ENCODE measurements around the gene ZNF595.

ZNF595 gene

DNA sequence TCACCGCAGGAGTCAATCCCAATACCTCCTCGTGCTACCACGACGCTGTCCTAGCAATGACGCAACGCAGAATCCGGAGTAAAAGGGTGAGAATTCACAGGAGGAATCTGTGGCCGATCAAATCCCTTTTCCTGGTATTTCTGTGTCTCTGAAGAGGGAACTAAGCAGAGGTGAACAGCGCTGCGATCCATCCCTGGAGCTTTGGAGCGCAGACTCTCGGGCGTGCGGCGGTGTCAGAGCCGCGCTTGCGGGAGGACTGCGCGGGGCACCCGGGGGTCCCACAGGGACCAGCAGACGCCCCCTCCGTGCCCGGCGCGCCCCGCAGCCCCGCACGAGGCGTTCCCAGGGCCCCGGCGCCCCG lies 53.9 kb downstream of the ZNF595 start:
- TF ChIP-seq FOXP2 (optimal IDR thresholded peaks at IDR 0.05; ENCODE audit: borderline replicate concordance, extremely low read depth, extremely low read length, insufficient read depth) (no peak), TAF1 (IDR thresholded peaks at IDR 0.05; ENCODE audit: borderline replicate concordance, insufficient read depth, low read length) (no peak), POLR2AphosphoS5 (IDR thresholded peaks at IDR 0.05; ENCODE audit: low read depth, low read length) (no peak), SIN3A (IDR thresholded peaks at IDR 0.05; ENCODE audit: borderline replicate concordance, insufficient read depth, low read length) (no peak)
- TF ChIP-seq, protein P1, sequence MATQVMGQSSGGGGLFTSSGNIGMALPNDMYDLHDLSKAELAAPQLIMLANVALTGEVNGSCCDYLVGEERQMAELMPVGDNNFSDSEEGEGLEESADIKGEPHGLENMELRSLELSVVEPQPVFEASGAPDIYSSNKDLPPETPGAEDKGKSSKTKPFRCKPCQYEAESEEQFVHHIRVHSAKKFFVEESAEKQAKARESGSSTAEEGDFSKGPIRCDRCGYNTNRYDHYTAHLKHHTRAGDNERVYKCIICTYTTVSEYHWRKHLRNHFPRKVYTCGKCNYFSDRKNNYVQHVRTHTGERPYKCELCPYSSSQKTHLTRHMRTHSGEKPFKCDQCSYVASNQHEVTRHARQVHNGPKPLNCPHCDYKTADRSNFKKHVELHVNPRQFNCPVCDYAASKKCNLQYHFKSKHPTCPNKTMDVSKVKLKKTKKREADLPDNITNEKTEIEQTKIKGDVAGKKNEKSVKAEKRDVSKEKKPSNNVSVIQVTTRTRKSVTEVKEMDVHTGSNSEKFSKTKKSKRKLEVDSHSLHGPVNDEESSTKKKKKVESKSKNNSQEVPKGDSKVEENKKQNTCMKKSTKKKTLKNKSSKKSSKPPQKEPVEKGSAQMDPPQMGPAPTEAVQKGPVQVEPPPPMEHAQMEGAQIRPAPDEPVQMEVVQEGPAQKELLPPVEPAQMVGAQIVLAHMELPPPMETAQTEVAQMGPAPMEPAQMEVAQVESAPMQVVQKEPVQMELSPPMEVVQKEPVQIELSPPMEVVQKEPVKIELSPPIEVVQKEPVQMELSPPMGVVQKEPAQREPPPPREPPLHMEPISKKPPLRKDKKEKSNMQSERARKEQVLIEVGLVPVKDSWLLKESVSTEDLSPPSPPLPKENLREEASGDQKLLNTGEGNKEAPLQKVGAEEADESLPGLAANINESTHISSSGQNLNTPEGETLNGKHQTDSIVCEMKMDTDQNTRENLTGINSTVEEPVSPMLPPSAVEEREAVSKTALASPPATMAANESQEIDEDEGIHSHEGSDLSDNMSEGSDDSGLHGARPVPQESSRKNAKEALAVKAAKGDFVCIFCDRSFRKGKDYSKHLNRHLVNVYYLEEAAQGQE (IDR thresholded peaks at IDR 0.05; ENCODE audit: insufficient read depth in 1 of 2, low read depth in 2 of 2, low read length in 2 of 2) = no peak

DNA sequence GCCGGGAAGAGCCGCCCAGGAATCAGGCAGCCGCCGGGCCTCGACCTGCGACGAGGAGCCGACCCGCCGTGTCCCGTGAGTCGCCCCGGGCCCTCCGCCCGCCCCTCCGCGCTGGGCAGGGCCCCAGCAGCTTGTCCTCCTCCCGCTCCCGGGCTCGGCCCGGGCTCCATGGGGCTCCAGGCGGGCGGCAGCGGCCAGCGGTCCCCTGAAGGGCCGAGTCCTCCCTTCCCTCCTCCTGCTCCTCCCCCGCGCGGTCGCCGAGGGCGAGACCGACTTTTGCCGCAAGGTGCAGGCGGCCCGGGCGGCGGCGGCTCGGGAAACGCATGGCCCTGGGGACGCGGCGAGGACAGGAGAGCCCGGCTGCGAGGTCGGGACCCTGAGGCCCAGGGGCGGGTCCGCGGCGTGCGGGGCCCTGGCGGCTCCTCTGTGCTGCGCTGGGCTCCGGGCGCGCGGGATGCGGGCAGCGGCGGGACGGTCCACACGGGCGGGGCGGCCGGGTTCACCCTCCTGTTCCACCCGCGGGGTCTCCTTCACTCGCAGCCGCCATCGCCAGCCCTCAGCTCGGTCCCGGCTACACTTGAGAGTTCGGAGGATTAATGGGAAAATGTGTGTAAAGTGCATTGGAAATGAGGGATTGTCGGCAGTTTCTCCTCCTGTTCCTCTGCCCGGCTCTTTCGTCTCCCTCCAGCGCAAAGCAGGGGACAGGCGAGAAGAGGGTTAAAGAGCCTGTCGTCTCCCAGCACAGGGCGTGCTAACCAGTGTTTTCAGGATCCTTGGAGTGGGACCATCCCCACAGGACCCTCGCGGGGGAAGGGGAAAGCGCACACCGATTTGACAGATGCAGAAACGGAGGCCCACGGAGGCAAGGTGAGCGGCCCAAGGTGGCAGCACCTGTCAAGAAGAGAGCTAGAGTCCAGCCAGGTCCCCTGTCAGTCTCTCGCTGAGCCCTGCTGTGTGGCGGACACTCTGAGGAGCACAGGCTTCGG lies 54.6 kb downstream of the ZNF595 start:
- TF ChIP-seq, protein P1 (IDR thresholded peaks at IDR 0.05; ENCODE audit: insufficient read depth in 1 of 2, low read depth in 2 of 2, low read length in 2 of 2) = no peak
- TF ChIP-seq SIN3A (IDR thresholded peaks at IDR 0.05; ENCODE audit: borderline replicate concordance, insufficient read depth, low read length) (no peak), FOXP2 (optimal IDR thresholded peaks at IDR 0.05; ENCODE audit: borderline replicate concordance, extremely low read depth, extremely low read length, insufficient read depth) (no peak), TAF1 (IDR thresholded peaks at IDR 0.05; ENCODE audit: borderline replicate concordance, insufficient read depth, low read length) (no peak), POLR2AphosphoS5 (IDR thresholded peaks at IDR 0.05; ENCODE audit: low read depth, low read length) (no peak)

DNA sequence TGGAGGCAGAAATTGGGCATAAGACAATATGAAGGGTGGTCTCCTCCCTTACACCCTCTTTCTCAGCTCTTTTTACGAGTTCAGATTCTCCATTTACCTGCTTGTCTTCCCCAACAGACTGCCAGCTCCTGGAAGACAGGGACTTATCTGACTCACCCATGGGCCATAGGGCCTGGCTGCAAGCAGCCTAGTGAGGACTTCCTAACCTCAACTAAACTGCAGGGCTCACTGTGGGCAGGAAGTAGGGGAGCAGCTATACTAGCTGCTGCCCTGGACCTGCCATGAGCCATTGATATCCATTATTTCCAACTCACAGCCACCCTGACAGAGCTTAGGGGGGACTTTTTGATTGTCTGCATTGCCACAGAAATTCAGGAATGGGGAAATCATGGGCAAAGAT lies 59.6 kb downstream of the ZNF595 start:
- TF ChIP-seq, protein P1 (IDR thresholded peaks at IDR 0.05; ENCODE audit: insufficient read depth in 1 of 2, low read depth in 2 of 2, low read length in 2 of 2) = no peak
- TF ChIP-seq FOXP2 (optimal IDR thresholded peaks at IDR 0.05; ENCODE audit: borderline replicate concordance, extremely low read depth, extremely low read length, insufficient read depth) (no peak), TAF1 (IDR thresholded peaks at IDR 0.05; ENCODE audit: borderline replicate concordance, insufficient read depth, low read length) (no peak), SIN3A (IDR thresholded peaks at IDR 0.05; ENCODE audit: borderline replicate concordance, insufficient read depth, low read length) (no peak), POLR2AphosphoS5 (IDR thresholded peaks at IDR 0.05; ENCODE audit: low read depth, low read length) (no peak)

DNA sequence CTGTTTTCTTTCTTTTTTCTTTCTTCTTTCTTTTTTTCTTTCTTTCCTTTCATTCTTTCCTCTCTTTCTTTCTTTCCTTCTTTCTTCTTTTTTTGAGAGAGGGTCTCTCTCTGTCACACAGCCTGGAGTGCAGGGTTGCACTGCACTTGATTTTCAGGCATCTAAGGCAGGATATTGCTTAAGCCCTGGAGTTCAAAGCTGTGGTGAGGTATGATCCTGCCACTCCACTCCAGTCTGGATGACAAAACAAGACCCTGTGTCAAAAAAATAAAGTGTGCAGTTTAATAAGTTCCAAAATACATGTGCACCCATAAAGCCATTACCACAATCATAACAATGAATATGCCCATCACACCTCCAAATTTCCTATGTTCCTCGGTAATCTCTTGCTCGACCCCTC lies 60.6 kb downstream of the ZNF595 start:
- TF ChIP-seq SIN3A (IDR thresholded peaks at IDR 0.05; ENCODE audit: borderline replicate concordance, insufficient read depth, low read length) (no peak), FOXP2 (optimal IDR thresholded peaks at IDR 0.05; ENCODE audit: borderline replicate concordance, extremely low read depth, extremely low read length, insufficient read depth) (no peak), TAF1 (IDR thresholded peaks at IDR 0.05; ENCODE audit: borderline replicate concordance, insufficient read depth, low read length) (no peak), POLR2AphosphoS5 (IDR thresholded peaks at IDR 0.05; ENCODE audit: low read depth, low read length) (no peak)
- TF ChIP-seq, protein P1 (IDR thresholded peaks at IDR 0.05; ENCODE audit: insufficient read depth in 1 of 2, low read depth in 2 of 2, low read length in 2 of 2) = no peak
